Erythroblast (primary cell): ENCODE results near the gene PIK3C2G.

Experiments
- GATA1 ChIP-seq: IDR thresholded peaks from 2 replicates; pipeline ENCODE4 v1.6.1; 2011; ENCODE audit warnings: low read depth, mild to moderate bottlenecking, control low read depth, low read length, moderate library complexity
- POLR2A ChIP-seq: IDR thresholded peaks from 2 replicates; pipeline ENCODE4 v1.6.1; 2011; ENCODE audit warnings: mild to moderate bottlenecking, low read length

DNA sequence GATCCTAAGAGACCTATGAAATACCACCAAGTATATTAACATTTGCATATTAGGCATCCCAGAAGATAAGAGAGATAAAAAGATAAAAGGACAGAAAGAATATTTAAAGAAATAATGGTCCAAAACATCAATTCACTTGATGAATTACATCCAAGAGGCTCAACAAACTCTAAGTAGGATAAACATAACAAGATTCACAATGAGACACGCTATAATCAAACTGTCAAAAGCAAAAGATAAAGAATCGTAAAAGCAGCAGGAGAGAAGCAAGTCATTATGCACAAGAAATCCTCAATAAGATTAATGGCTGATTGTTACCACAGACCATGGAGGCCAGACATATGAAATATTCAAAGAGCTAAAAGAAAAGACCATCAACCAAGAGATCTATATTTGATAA is 396.9 kb downstream of the PIK3C2G start:
- TF ChIP-seq POLR2A (no peak), GATA1 (no peak)
